ENCODE data around the gene CLEC19A.

The CLEC19A gene

GRCh38 chr16:19281246-19281645, 4.3 kb upstream of the CLEC19A start:
- no peak overlapping the region for H3K4me3 ChIP-seq (ENCODE audit: low read depth, low read length)
- ChIA-PET CTCF (no interaction called here), POLR2A (no interaction called here)
- TF ChIP-seq CTCF (IDR thresholded peaks at IDR 0.05; ENCODE audit: insufficient read depth, low read length, missing control alignments) = no peak
- no peak for DNase-seq (ENCODE audit: low read depth, low spot score)

- POLR2A ChIA-PET = no interaction called here
- no peak for TF ChIP-seq CTCF (IDR thresholded peaks at IDR 0.05; ENCODE audit: insufficient read depth, low read length, missing control alignments)
- CTCF ChIA-PET = no interaction called here
- DNase-seq (ENCODE audit: low read depth, low spot score) = no peak
- no peak overlapping the region for H3K4me3 ChIP-seq (ENCODE audit: low read depth, low read length)
These were observed 3.4 kb upstream of the CLEC19A start for GRCh38 chr16:19282101-19282500.

GRCh38 chr16:19283637-19284036, 1.9 kb upstream of the CLEC19A start:
- ChIA-PET POLR2A (no interaction called here), CTCF (no interaction called here)
- no peak for DNase-seq (ENCODE audit: low read depth, low spot score)
- H3K4me3 ChIP-seq (ENCODE audit: low read depth, low read length) = no peak overlapping the region
- TF ChIP-seq CTCF (IDR thresholded peaks at IDR 0.05; ENCODE audit: insufficient read depth, low read length, missing control alignments) = no peak

GRCh38 chr16:19284207-19284606, 1.3 kb upstream of the CLEC19A start:
- H3K4me3 ChIP-seq (ENCODE audit: low read depth, low read length) = no peak overlapping the region
- ChIA-PET POLR2A (no interaction called here), CTCF (no interaction called here)
- DNase-seq (ENCODE audit: low read depth, low spot score) = no peak
- no peak for TF ChIP-seq CTCF (IDR thresholded peaks at IDR 0.05; ENCODE audit: insufficient read depth, low read length, missing control alignments)

GRCh38 chr16:19286827-19287226, 1.3 kb downstream of the CLEC19A start:
- no peak for TF ChIP-seq CTCF (IDR thresholded peaks at IDR 0.05; ENCODE audit: insufficient read depth, low read length, missing control alignments)
- POLR2A ChIA-PET = no interaction called here
- CTCF ChIA-PET = no interaction called here
- no peak for DNase-seq (ENCODE audit: low read depth, low spot score)
- no peak overlapping the region for H3K4me3 ChIP-seq (ENCODE audit: low read depth, low read length)

GRCh38 chr16:19287241-19287640, 1.7 kb downstream of the CLEC19A start:
- no peak for DNase-seq (ENCODE audit: low read depth, low spot score)
- CTCF ChIA-PET = no interaction called here
- no peak overlapping the region for H3K4me3 ChIP-seq (ENCODE audit: low read depth, low read length)
- POLR2A ChIA-PET = no interaction called here
- TF ChIP-seq CTCF (IDR thresholded peaks at IDR 0.05; ENCODE audit: insufficient read depth, low read length, missing control alignments) = no peak

All from AG04449 (cell line).